Measurements from ENCODE around the gene FAM170B.

Gene FAM170B

DNA sequence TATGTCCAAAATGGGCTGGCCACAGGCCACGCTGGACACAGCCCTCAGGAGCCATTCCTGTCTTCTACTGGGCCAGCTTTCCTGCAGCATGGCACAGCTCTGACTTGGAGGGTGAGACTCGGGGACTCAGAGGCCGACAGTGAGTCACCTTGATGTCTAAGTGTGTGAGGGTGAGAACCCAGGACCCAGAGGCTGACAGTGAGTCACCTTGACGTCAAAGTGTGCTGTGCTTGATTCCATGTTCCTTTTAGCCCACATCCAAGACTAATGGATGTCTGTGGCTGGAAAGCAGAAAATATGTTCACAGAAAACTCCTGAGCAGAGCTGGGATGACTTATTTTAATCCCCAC is 6.0 kb upstream of the FAM170B start:
- H2AK5ac ChIP-seq (ENCODE audit: low read depth, low read length): no peak overlapping the region
- no peak overlapping the region for H3K27ac ChIP-seq (replicated peaks; ENCODE audit: low read length)
- WGBS, 2 donors (ENCODE audit: extremely low coverage in 2 of 2, insufficient read length in 2 of 2, insufficient replicate concordance in 1 of 2): no CpG with 5 or more reads among the region's 4 CpGs

DNA sequence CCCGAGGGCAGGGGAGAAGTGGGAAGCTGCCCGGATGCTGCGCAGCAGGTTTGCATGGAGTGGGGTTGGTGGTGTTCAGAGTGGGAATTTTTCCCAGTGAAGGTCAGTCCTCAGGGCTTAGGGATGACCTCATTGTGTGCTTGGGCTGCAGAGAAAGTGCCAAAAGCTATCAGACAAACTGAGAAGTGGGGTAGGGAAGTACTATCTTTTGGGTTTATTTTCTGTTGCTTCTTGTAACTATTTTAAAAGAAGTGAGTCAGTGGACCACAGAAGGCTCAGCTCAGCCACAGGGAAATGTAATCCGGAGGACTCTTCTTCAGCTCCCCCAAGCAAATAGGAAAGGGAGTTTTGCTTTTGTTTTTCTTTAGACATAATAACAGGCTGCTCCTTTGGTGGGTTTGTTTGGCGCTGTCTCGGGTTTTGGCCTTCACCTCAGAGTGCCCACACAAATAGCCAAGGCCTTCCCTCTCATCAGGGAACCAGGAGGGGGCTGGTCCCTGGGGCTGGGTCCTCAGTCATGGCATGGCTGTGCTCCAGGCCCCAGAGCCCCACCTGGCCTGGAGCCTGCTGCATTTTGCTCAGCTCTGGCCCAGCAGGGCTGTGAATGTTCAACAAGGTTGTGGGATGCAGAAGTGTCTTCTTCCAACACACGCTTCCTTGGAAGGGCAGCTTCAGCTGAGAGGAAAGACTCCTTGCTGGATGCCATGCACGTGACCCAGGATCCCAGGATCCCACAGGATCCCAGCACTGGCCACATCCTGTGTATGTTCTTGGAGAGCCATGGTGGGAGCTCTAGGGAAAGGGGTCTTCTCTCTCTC is 5.4 kb upstream of the FAM170B start:
- Histone ChIP-seq H3K23ac (ENCODE audit: low read depth, low read length, poor library complexity) (no peak overlapping the region), H3K4me3 (ENCODE audit: low read length in 2 of 2) (no peak overlapping the region), H2AK5ac (ENCODE audit: low read depth, low read length) (no peak overlapping the region), H3K9ac (ENCODE audit: low read depth, low read length, poor library complexity) (no peak overlapping the region), H3K14ac (ENCODE audit: low read length) (peak overlapping the region; percentile 50), H3K27ac (replicated peaks; ENCODE audit: low read length) (no peak overlapping the region), H3K18ac (ENCODE audit: low read length) (peak overlapping the region; percentile 40), H3K27me3 (ENCODE audit: control insufficient read depth in 3 of 3, insufficient read depth in 3 of 3, low read depth in 1 of 3, low read length in 3 of 3) (no peaks in the 10 kb centered on the region), H2BK5ac (ENCODE audit: low read length) (no peak overlapping the region), H3K4ac (ENCODE audit: low read length) (no peak overlapping the region), H4K91ac (ENCODE audit: low read depth, low read length, poor library complexity) (no peak overlapping the region), H3K4me1 (ENCODE audit: control insufficient read depth in 2 of 2, insufficient read depth in 1 of 2, low read depth in 1 of 2, low read length in 2 of 2) (no peaks in the 10 kb centered on the region), H2AFZ (ENCODE audit: low read length) (no peak overlapping the region), H3K36me3 (replicated peaks in 1 of 2; ENCODE audit: control insufficient read depth in 2 of 2, insufficient read depth in 2 of 2, low read length in 2 of 2) (no peaks in the 10 kb centered on the region), H2BK15ac (ENCODE audit: low read length) (no peak overlapping the region), H3K9me3 (replicated peaks in 1 of 2; ENCODE audit: control insufficient read depth in 2 of 2, insufficient read depth in 1 of 2, low read depth in 1 of 2, low read length in 2 of 2) (no peaks in the 10 kb centered on the region), H3K4me2 (ENCODE audit: insufficient read depth, low read length, poor library complexity, severe bottlenecking) (no peak overlapping the region), H2BK120ac (ENCODE audit: low read depth, low read length) (no peak overlapping the region), H3K79me1 (ENCODE audit: low read depth, low read length) (no peaks in the 10 kb centered on the region), H4K8ac (ENCODE audit: low read depth, low read length) (no peak overlapping the region), H2BK12ac (ENCODE audit: low read length) (no peak overlapping the region)
- no peak for DNase-seq (ENCODE audit: low spot score)
- WGBS, 2 donors (ENCODE audit: extremely low coverage in 2 of 2, insufficient read length in 2 of 2, insufficient replicate concordance in 1 of 2): no CpG with 5 or more reads among the region's 8 CpGs

More for the DNA sequence above, 6.0 kb upstream of the FAM170B start:
- H3K9me3 ChIP-seq (replicated peaks in 1 of 2; ENCODE audit: control insufficient read depth in 2 of 2, insufficient read depth in 1 of 2, low read depth in 1 of 2, low read length in 2 of 2): no peaks in the 10 kb centered on the region
- H2BK12ac ChIP-seq (ENCODE audit: low read length): no peak overlapping the region
- no peaks in the 10 kb centered on the region for H3K36me3 ChIP-seq (replicated peaks in 1 of 2; ENCODE audit: control insufficient read depth in 2 of 2, insufficient read depth in 2 of 2, low read length in 2 of 2)
- H3K14ac ChIP-seq (ENCODE audit: low read length): no peak overlapping the region
- no peak overlapping the region for H2BK120ac ChIP-seq (ENCODE audit: low read depth, low read length)
- no peak overlapping the region for H2BK15ac ChIP-seq (ENCODE audit: low read length)
- DNase-seq (ENCODE audit: low spot score): no peak
- H4K8ac ChIP-seq (ENCODE audit: low read depth, low read length): no peak overlapping the region
- no peaks in the 10 kb centered on the region for H3K79me1 ChIP-seq (ENCODE audit: low read depth, low read length)
- H3K9ac ChIP-seq (ENCODE audit: low read depth, low read length, poor library complexity): no peak overlapping the region
- no peak overlapping the region for H4K91ac ChIP-seq (ENCODE audit: low read depth, low read length, poor library complexity)
- no peak overlapping the region for H3K23ac ChIP-seq (ENCODE audit: low read depth, low read length, poor library complexity)
- no peak overlapping the region for H3K4ac ChIP-seq (ENCODE audit: low read length)
- H3K4me1 ChIP-seq (ENCODE audit: control insufficient read depth in 2 of 2, insufficient read depth in 1 of 2, low read depth in 1 of 2, low read length in 2 of 2): no peaks in the 10 kb centered on the region
- no peak overlapping the region for H3K18ac ChIP-seq (ENCODE audit: low read length)
- H3K4me3 ChIP-seq (ENCODE audit: low read length in 2 of 2): no peak overlapping the region
- no peaks in the 10 kb centered on the region for H3K27me3 ChIP-seq (ENCODE audit: control insufficient read depth in 3 of 3, insufficient read depth in 3 of 3, low read depth in 1 of 3, low read length in 3 of 3)
- H2BK5ac ChIP-seq (ENCODE audit: low read length): no peak overlapping the region
- no peak overlapping the region for H3K4me2 ChIP-seq (ENCODE audit: insufficient read depth, low read length, poor library complexity, severe bottlenecking)
- H2AFZ ChIP-seq (ENCODE audit: low read length): no peak overlapping the region

DNA sequence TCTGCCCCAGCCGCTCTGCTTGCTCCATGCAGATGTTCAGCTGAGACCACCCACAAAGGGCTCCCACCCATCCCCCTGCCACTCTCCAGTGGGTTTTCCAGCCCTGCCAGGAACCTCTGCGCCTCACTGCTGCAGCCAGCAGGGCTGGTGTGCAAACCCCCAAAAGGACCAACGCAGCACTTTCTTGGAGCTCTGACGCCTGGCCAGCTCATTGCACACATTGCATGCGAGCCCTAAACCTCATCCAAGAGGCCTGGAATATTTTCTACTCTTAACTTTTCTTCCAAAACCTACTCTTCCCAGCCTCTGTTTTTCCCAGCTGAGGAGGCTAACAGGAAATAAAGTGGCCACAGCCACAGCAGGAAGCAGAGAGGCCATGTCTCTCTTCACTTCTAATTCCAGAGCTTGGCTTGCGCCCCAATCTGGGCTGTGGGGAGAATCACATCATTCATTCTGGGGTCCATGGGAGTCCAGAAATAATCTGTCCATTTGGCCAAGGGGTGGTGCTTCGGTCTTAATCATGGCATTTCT is 4.6 kb upstream of the FAM170B start:
- H3K4me3 ChIP-seq (ENCODE audit: low read length in 2 of 2): no peak overlapping the region
- no peak overlapping the region for H4K8ac ChIP-seq (ENCODE audit: low read depth, low read length)
- H3K18ac ChIP-seq (ENCODE audit: low read length): no peak overlapping the region
- H2AK5ac ChIP-seq (ENCODE audit: low read depth, low read length): no peak overlapping the region
- H3K36me3 ChIP-seq (replicated peaks in 1 of 2; ENCODE audit: control insufficient read depth in 2 of 2, insufficient read depth in 2 of 2, low read length in 2 of 2): no peaks in the 10 kb centered on the region
- no peaks in the 10 kb centered on the region for H3K27me3 ChIP-seq (ENCODE audit: control insufficient read depth in 3 of 3, insufficient read depth in 3 of 3, low read depth in 1 of 3, low read length in 3 of 3)
- no peaks in the 10 kb centered on the region for H3K9me3 ChIP-seq (replicated peaks in 1 of 2; ENCODE audit: control insufficient read depth in 2 of 2, insufficient read depth in 1 of 2, low read depth in 1 of 2, low read length in 2 of 2)
- H2BK120ac ChIP-seq (ENCODE audit: low read depth, low read length): no peak overlapping the region
- no peak overlapping the region for H2BK12ac ChIP-seq (ENCODE audit: low read length)
- no peak for DNase-seq (ENCODE audit: low spot score)
- H3K4me2 ChIP-seq (ENCODE audit: insufficient read depth, low read length, poor library complexity, severe bottlenecking): no peak overlapping the region
- no CpG with 5 or more reads among the region's 7 CpGs for WGBS, 2 donors (ENCODE audit: extremely low coverage in 2 of 2, insufficient read length in 2 of 2, insufficient replicate concordance in 1 of 2)
- H3K9ac ChIP-seq (ENCODE audit: low read depth, low read length, poor library complexity): no peak overlapping the region
- H2BK5ac ChIP-seq (ENCODE audit: low read length): no peak overlapping the region
- H3K14ac ChIP-seq (ENCODE audit: low read length): no peak overlapping the region
- no peak overlapping the region for H2BK15ac ChIP-seq (ENCODE audit: low read length)
- no peaks in the 10 kb centered on the region for H3K4me1 ChIP-seq (ENCODE audit: control insufficient read depth in 2 of 2, insufficient read depth in 1 of 2, low read depth in 1 of 2, low read length in 2 of 2)
- H3K23ac ChIP-seq (ENCODE audit: low read depth, low read length, poor library complexity): no peak overlapping the region
- no peak overlapping the region for H4K91ac ChIP-seq (ENCODE audit: low read depth, low read length, poor library complexity)
- H3K4ac ChIP-seq (ENCODE audit: low read length): no peak overlapping the region
- no peak overlapping the region for H3K27ac ChIP-seq (replicated peaks; ENCODE audit: low read length)
- no peaks in the 10 kb centered on the region for H3K79me1 ChIP-seq (ENCODE audit: low read depth, low read length)
- H2AFZ ChIP-seq (ENCODE audit: low read length): no peak overlapping the region

DNA sequence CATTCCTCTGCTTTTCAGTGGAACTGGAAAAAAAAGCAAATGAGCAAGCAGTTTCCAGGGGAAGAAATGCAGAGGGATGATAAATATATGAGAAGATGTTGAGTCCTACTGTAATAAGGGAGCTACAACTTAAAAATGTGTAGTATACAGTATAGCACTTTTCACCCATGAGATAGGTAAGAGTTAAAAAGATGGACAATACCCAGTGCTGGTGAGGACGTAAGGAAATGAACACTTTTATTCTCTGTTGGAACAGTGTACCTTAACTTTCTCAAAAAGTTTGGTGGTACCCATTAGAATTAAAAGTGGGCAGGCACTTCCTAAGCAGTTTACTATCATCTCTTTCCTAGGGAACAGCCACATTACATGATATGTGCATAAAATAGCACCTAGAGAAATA is 2.7 kb upstream of the FAM170B start:
- Histone ChIP-seq H3K4ac (ENCODE audit: low read length) (no peak overlapping the region), H3K18ac (ENCODE audit: low read length) (no peak overlapping the region), H2BK15ac (ENCODE audit: low read length) (no peak overlapping the region), H3K14ac (ENCODE audit: low read length) (no peak overlapping the region), H3K27ac (replicated peaks; ENCODE audit: low read length) (no peak overlapping the region), H2BK120ac (ENCODE audit: low read depth, low read length) (no peak overlapping the region), H3K23ac (ENCODE audit: low read depth, low read length, poor library complexity) (no peak overlapping the region), H3K4me1 (ENCODE audit: control insufficient read depth in 2 of 2, insufficient read depth in 1 of 2, low read depth in 1 of 2, low read length in 2 of 2) (no peaks in the 10 kb centered on the region), H3K9me3 (replicated peaks in 1 of 2; ENCODE audit: control insufficient read depth in 2 of 2, insufficient read depth in 1 of 2, low read depth in 1 of 2, low read length in 2 of 2) (no peaks in the 10 kb centered on the region), H4K91ac (ENCODE audit: low read depth, low read length, poor library complexity) (no peak overlapping the region), H3K9ac (ENCODE audit: low read depth, low read length, poor library complexity) (no peak overlapping the region), H4K8ac (ENCODE audit: low read depth, low read length) (no peak overlapping the region), H2BK12ac (ENCODE audit: low read length) (no peak overlapping the region), H3K27me3 (ENCODE audit: control insufficient read depth in 3 of 3, insufficient read depth in 3 of 3, low read depth in 1 of 3, low read length in 3 of 3) (no peaks in the 10 kb centered on the region), H3K36me3 (replicated peaks in 1 of 2; ENCODE audit: control insufficient read depth in 2 of 2, insufficient read depth in 2 of 2, low read length in 2 of 2) (no peaks in the 10 kb centered on the region), H2AK5ac (ENCODE audit: low read depth, low read length) (no peak overlapping the region), H3K79me1 (ENCODE audit: low read depth, low read length) (no peaks in the 10 kb centered on the region), H2AFZ (ENCODE audit: low read length) (no peak overlapping the region), H3K4me3 (ENCODE audit: low read length in 2 of 2) (no peak overlapping the region), H2BK5ac (ENCODE audit: low read length) (no peak overlapping the region), H3K4me2 (ENCODE audit: insufficient read depth, low read length, poor library complexity, severe bottlenecking) (no peak overlapping the region)
- no CpG with 5 or more reads among the region's 1 CpG for WGBS, 2 donors (ENCODE audit: extremely low coverage in 2 of 2, insufficient read length in 2 of 2, insufficient replicate concordance in 1 of 2)
- DNase-seq (ENCODE audit: low spot score): no peak
